GM11168 (cell line): ENCODE data around the gene EFHB.
"Not testable (repeated sequence)": the region's sequence is repeated elsewhere in the genome, so short reads cannot be mapped to it uniquely, and the experiment has no call there.

Source experiments
- in situ Hi-C: fragments of 300-500 bp; cut with MboI; formaldehyde crosslinking; loops from one replicate; pipeline ENCODE4 v1.12.0; 2022; ENCODE audit warnings: low sequenced_read_pairs; ENCODE audit not compliant: unreplicated experiment

EFHB gene, protein sequence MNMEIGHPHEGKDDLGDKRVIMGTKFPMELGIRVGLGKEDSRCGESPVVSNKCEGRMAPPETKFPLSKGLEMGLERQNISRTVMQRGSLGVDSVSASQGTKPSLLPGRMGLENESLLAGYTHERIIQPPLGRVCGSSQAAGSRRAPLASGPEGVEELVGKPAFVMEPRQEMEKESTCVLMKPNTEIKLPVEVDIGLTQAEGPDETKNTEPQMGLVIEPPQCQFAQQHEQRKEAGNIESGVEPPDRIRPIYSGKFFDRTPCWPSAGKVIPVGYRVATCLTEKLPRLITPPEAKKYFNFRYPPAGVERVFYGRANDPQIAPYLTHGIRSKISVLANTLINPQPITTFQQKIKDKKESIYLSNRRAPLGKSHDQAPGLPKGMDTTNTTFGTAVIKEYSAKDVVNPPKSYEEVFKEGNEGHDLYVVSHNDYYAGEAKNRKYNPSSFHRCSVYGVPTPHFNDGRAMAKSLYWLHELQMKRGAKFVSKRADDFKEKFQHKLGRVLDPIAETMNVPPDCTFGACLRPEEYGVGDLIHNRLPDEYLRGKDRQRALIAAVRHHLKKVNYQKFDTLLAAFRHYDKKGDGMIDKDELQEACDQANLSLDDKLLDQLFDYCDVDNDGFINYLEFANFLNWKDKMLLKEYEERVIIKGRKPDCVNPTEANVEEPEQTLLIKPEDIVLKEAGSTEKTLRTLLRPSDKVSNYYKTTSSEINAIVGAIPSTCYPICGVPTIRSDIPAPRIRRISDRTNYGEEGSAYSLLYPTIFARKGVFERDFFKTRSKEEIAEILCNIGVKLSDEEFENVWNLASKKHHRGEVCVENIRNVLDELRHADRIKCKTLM

DNA sequence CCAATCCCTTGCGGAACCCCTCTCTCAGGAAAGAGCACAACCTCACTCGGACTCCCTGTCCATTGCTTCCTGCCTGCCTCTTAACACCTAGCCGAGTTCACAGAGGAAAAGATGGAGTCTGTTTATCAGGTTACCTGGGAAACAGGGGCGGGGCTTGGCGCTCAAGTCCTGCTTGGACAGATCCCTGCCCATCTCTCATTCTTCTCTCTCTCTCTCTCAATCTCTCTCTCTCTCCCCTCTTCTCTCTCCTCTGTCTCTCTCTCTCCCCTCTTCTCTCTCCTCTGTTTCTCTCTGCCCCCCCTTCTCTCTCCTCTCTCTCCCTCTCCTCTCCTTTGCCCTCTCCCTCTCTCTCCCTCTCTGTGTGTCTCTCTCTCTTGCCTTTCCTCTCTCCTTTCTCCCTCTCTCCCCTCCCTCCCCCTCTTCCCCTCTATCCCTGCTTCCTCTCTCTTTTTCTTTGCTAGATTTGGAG lies at the start of gene EFHB:
EFHB (minus strand) TSS at position 120 of the 469 bp plus-strand sequence. CDS start 199 bp downstream, outside the sequence.
- in situ Hi-C loops: no loop called here

DNA sequence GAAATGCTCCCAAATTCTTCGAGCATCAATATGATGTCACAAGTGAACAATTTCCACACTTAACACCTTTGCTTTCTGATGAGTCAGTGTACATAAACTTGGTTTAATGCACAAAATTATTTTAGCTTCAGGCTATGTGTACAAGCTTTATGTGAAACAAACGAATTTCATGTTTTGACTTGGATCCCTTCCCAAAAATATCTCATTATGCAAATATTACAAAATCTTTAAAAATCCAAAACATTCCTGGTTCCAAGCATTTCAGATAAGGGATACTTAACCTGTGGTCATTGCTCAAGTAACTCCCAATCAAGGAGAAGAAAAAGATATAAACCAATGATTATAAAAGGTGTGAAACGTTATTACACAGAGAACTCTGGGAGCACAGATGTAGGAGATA lies 38.0 kb upstream of the EFHB start:
- in situ Hi-C loops: no loop called here

DNA sequence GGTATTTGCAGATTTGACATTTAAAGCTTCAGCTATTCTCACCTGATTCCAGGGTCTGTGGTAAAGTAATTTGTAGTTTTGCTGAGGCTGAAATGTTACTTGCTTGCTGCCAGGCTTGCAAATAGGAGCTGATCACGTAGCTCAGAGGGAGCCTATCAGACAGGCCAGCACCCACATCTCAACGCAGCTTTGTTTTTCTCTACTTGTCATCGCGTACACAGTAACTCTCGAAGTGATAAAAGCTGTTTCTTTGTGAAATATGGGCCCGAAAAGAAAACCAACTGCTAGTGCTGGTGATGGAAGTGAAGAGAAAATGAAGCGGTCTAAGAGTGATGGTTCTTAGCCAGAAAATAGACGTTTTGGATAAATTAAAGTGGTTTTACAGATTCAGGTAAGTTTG lies 36.3 kb upstream of the EFHB start:
- in situ Hi-C loops: no loop called here

DNA sequence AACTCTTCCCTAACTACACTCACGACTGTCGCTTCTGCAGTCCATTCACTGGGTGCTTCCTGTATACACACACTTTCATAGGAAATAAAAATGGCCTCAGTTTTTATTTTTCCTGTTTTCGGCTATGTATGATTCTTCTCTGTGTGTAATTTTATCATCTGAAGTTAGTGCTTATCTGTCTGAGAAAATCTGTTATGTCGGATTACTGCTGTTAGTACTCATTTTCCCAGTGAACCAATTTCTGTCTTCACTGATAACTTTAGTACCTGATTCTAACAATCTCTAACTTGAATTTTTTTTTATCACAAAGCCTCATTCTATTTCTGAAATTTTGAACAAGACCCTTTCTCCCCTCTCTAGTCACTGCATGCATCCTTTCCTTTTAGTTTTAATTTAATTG lies 33.8 kb upstream of the EFHB start:
- in situ Hi-C loops: no loop called here

- in situ Hi-C loops: no loop called here
These were observed 33.2 kb upstream of the EFHB start for GRCh38 chr3:19967208-19967607.

DNA sequence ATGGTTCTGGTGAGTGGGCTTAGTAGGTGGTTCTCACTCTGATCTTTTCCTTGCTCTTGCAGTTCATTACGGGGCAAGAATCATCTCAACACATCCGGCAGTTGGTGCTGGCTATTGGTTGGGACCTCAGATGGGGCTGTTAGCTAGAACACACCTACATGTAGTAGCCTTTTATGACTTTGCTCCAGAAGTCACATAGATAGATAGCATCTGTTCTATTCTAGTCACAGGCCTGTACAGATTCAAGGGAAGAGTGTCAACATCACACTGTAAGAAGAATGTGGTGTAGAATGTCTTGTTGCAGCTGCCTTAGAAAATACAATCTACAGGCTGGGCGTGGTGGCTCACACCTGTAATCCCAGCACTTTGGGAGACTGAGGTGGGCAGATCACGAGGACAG lies 27.9 kb upstream of the EFHB start:
- in situ Hi-C loops: no loop called here

GRCh38 chr3:19960696-19961095 lies 26.7 kb upstream of the EFHB start:
- in situ Hi-C loops: no loop called here

- in situ Hi-C loops: no loop called here
These were observed 25.5 kb upstream of the EFHB start for GRCh38 chr3:19959505-19959904.

DNA sequence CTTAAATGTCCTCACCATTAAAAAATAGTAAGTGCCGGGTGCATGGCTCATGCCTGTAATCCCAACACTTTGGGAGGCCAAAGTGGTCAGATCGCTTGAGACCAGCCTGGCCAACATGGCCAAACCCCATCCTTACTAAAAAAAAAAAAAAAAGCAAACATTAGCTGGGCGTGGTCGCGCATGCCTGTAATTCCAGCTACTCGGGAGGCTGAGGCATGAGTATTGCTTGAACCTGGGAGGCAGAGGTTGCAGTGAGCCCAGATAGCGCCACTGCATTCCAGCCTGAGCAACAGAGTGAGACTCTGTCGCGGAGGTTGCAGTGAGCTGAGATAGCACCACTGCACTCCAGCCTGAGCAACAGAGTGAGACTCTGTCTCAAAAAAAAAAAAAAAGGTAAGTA lies 23.3 kb upstream of the EFHB start:
- in situ Hi-C loops: not testable (repeated sequence)

DNA sequence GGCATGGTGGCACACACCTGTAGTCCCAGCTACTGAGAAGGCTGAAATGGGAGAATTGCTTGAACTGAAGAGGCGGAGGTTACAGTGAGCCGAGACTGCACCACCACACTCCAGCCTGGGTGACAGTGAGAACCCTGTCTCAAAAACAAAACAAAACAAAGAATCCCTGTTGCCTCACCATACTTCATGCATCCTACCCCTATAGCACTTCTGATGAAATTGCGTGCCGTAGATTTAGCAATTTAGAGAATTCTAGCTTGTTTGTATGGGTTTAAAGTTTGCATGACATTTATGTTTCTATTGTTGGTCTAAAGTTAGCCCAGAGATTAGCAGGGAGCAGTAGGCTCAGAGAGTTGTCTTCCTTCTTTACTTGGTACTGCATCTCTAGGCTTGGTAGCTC lies 20.7 kb upstream of the EFHB start:
- in situ Hi-C loops: no loop called here

DNA sequence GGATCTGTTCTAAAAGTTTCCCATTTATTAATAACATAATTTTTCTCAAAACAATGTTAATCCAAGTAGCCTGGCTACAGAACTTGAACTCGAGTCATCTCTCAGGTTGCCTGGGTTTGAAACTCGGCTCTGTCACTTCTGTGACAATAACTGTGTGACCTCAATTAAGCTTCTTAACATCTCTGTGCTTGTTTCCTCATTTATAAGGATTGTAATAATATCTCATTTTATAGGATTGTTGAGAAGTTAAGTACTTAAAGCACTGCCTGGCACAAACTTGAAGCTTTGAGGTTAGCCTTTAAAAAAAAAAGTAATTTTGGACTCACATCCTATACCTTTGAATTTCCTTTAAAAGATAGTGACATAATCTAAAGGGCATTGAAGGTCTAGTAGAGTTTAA lies 16.3 kb upstream of the EFHB start:
- in situ Hi-C loops: no loop called here

DNA sequence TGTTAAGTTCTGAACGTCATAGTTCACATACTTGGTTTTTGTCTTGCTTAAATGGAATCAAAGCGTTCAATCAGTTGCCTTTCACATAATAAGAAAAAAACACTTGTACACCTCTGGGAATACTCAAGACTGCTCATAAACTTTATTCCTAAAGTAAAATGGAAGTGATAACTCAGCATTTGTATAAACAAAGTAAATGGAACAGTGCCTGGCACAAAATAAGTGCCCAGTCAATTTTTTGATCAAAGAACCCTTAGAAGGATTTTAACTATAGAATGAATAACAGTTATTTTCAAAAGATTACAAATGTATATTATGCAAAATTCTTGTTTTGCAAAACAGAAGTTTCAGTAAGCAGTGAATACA lies 14.2 kb upstream of the EFHB start:
- in situ Hi-C loops: no loop called here

- in situ Hi-C loops: no loop called here
These were observed 13.7 kb upstream of the EFHB start for GRCh38 chr3:19947549-19948225.

GRCh38 chr3:19946832-19947548 lies 13.0 kb upstream of the EFHB start, which contains the start of gene RAB5A:
RAB5A (plus strand) TSS chr3:19947097; CDS start chr3:19950899, 3,802 bp downstream.
- in situ Hi-C loops: no loop called here

- in situ Hi-C loops: no loop called here
These were observed 12.2 kb upstream of the EFHB start for GRCh38 chr3:19945969-19946831.

DNA sequence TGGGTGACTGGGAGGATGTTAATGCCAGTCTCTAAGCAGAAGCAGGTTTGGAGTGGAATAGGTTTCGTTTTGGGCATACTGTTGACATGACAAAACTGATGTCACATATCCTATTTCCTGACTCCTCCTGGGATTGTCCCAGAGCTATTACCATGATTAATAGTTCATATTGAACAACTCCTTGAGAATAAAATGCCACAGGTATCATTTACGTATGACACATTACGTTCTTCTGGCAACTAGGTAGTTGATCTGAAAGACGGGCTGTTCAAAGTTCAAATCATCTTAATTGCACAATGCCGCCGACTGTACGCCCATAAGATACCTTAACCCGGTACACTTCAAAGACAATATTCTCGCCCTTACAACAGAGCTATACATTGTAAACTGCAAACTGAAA lies 11.5 kb upstream of the EFHB start:
- in situ Hi-C loops: no loop called here

GRCh38 chr3:19940643-19941042 lies 6.6 kb upstream of the EFHB start:
- in situ Hi-C loops: no loop called here

DNA sequence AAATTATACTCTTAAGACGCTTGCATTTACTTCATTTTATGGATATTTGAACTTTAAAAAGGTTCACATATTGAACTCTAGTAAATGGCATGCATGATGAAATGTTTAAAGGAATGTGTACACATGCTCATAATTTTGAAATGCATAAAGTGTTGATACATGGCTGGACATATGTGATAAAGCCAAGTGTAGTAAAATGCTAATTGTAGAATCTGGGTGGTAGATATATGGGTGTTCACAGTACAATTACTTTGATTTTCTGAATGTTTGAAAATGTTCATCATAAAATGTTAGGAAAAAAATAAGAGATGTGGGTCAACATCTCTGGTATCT lies 4.2 kb upstream of the EFHB start:
- in situ Hi-C loops: no loop called here
